CD4-positive, alpha-beta T cell treated with Interleukin-2 at 100 ng/mL for 4 hours (primary cell): Measurements from ENCODE around the gene CDC6.

Experiments used
- DNase-seq: peaks from one replicate; pipeline ENCODE4 v3.0.0-alpha.2; 2020; ENCODE audit warnings: low spot score

The CDC6 gene

DNA sequence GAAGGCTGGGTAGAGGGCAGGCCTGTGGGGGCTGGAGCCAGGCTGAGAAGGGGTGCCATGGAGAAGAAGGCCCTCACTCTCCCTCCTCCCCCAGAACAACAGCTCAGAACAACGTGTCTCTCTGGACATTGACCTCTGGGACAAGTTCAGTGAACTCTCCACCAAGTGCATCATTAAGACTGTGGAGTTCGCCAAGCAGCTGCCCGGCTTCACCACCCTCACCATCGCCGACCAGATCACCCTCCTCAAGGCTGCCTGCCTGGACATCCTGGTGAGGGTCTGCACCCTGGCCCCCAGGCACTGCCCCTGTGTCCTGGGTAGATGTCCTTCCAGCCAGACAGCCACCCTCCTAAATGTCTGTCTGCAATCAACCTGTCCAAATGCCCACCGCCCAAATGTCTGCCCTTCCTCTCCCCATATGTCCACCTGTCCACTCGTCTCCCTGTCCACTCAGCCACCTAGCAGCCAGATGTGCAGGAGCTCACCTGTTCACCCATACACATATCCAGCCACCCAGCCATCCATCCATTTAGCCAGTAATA is 64.6 kb downstream of the CDC6 start:
- no peak for DNase-seq

DNA sequence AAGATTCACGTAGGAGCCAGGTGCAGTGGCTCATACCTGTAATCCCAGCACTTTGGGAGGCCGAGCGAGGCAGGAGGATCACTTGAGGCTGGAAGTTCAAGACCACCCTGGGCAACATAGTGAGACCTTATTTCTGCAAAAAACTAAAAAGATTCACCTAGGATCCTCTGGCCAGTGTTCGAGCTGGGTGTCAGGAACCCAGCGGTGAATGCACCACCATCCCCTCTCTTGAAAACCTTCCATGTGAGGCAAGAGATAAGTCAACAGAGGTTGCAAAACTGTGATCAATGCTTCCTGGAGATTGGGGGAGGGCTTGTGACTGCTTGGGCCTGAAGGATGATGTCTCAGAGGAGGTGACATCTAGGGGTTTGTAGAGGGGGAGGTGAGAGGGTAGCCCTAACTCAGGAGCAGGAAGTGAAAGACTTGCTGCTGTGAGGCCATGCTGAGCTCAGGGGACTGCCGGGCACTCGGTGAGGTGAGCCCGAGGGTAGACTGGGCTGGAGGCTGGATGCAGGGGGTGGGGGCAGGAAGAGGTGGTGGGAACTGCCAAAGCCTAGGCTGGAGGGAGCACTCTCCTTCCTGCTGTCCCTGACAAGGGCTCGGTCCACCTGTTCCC is 65.2 kb downstream of the CDC6 start:
- DNase-seq: no peak
